IPS DF 4.7 (cell line): ENCODE measurements around the gene FXYD3.
A peak's percentile ranks its signal among the peaks of the same experiment; 100 is the strongest.

Source experiments
- DNase-seq: peaks from one replicate; pipeline ENCODE4 v3.0.0-alpha.2; 2013; ENCODE audit warnings: low spot score; ENCODE audit errors: extremely low read depth

FXYD3 gene, protein sequence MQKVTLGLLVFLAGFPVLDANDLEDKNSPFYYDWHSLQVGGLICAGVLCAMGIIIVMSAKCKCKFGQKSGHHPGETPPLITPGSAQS

GRCh38 chr19:35115177-35115951 lies at the start of gene FXYD3:
Gene FXYD3 (plus strand): TSS chr19:35115823. CDS start chr19:35119377, 3,554 bp downstream.
- DNase-seq, result no peak

DNA sequence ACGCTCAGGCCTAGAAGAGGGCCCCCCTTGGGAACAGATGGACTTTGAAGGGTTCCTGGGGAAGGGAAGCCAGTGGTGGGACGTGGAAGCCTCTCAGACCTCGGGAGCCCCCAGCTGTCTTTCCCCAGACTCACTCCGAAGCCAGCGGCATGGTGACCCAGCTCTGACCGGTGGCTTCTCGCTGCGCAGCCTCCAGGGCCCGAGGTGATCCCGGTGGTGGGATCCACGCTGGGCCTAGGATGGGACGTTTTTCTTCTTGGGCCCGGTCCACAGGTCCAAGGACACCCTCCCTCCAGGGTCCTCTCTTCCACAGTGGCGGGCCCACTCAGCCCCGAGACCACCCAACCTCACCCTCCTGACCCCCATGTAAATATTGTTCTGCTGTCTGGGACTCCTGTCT lies 49.5 kb upstream of the FXYD3 start:
- DNase-seq, result no peak

- peak; percentile 92 for DNase-seq
These were observed 48.7 kb upstream of the FXYD3 start for GRCh38 chr19:35066691-35067563.

DNA sequence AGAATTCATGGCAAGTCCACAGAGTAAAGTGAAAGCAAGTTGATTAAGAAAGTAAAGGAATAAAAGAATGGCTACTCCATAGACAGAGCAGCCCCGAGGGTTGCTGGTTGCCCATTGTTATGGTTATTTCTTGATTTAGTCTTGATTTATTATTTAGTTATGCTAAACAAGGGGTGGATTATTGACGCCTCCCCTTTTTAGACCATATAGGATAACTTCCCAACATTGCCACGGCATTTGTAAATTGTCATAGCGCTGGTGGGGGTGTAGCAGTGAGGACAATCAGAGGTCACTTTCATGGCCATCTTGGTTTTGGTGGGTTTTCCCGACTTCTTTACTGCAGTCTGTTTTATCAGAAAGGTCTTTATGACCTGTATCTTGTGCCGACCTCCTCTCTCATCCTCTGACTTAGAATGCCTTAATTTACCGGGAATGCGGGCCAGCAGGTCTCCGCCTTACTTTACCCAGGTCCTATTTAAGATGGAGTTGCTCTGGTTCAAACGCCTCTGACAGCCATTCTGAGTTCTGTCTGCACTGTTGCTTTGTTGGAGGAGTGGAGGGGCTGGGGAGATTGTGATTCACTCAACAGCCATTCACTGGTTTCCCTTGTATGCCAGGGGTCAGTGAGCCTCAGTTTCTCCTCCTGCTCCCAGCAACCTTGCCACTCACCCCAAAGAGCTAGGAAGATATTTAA lies 46.5 kb upstream of the FXYD3 start:
- DNase-seq, result no peak

GRCh38 chr19:35069696-35070095 lies 45.9 kb upstream of the FXYD3 start:
- no peak for DNase-seq

DNA sequence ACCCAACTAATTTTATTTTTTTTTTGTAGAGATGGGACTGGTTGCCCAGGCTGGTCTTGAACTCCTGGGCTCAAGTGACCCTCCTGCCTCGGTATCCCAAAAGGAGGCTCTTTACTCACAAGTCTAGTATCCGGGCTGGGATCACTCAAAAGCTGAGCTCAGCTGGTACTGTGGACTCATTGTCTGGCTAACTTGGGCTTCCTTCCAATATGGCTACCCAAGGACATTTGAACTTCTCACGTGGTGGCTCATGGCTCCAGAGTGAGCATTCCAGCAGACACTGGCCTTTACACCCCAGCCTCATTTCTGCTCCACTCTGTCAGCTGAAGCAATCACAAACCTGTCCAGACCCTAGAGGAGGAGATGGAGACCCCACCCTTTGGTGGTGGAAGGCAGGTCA lies 45.2 kb upstream of the FXYD3 start:
- DNase-seq, result no peak

- DNase-seq, result no peak
These were observed 42.1 kb upstream of the FXYD3 start for GRCh38 chr19:35073516-35073915.

- DNase-seq, result no peak
These were observed 41.7 kb upstream of the FXYD3 start for GRCh38 chr19:35073941-35074340.

- DNase-seq, result no peak
These were observed 41.0 kb upstream of the FXYD3 start for GRCh38 chr19:35074426-35075201.

- DNase-seq, result no peak
These were observed 40.2 kb upstream of the FXYD3 start for GRCh38 chr19:35075202-35076025.

DNA sequence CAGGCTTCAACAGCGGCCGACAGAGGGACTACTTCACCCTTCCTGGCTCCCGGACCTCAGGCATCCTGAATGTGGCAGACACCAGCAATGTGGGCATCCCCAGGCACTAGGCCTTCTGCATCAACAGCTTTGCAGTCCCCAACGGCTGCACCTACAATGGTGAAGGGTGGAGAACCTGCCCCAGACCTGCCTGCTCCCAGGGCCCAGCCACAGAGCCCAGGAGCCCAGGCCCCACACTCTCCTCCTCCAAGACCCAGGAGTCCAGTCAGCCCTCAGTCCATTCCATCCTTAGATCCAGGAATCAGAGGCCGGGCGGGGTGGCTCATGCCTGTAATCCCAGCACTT lies 39.6 kb upstream of the FXYD3 start:
- no peak for DNase-seq

- DNase-seq, result no peak
These were observed 39.0 kb upstream of the FXYD3 start for GRCh38 chr19:35076657-35077056.

GRCh38 chr19:35077411-35078223 lies 38.0 kb upstream of the FXYD3 start:
- no peak for DNase-seq

DNA sequence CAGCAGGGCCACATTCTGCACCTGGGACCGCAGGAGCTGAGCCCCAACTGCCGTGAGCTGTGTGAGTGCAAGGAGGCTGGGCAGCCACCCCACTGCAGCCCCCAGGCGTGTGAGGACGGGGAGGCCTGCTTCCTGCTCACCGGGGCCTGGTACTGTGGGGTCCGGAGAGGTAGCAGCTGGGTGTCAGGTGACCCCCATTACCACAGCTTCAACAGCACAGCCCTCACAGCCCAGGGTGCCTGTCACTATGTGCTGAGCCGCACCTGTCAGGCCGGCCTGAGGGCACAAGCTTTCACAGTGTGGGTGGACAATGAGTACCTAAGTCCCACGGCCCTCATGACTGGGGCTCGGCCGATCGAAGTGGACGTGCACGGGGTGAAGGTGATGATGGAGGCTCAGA lies 35.8 kb upstream of the FXYD3 start:
- no peak for DNase-seq

DNA sequence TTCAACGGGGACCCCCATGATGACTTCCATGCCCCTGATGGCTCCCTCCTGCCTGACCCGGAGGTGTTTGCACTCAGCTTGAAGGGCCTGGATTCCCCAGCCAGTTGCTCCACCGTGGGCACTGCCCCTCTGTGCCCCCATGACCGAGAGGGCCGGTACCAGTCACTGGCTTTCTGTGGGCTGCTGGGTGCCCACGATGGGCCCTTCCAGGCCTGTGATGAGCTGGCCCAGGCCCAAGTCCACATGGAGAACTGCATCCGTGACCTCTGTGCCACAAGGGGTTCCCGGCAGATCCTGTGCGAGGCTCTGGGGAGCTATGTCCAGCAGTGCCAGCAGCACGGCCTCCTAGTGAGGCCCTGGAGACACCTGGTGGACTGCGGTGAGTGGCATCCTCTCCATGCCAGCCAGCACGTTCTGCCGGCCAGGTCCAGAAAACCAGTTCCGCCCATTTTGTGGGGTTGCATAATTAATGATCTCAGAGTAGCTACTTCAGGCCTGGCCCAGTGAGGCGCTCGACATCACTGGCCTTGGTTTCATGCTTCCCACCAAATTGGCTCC lies 34.9 kb upstream of the FXYD3 start:
- no peak for DNase-seq

GRCh38 chr19:35081201-35081600 lies 34.4 kb upstream of the FXYD3 start:
- DNase-seq, result no peak

DNA sequence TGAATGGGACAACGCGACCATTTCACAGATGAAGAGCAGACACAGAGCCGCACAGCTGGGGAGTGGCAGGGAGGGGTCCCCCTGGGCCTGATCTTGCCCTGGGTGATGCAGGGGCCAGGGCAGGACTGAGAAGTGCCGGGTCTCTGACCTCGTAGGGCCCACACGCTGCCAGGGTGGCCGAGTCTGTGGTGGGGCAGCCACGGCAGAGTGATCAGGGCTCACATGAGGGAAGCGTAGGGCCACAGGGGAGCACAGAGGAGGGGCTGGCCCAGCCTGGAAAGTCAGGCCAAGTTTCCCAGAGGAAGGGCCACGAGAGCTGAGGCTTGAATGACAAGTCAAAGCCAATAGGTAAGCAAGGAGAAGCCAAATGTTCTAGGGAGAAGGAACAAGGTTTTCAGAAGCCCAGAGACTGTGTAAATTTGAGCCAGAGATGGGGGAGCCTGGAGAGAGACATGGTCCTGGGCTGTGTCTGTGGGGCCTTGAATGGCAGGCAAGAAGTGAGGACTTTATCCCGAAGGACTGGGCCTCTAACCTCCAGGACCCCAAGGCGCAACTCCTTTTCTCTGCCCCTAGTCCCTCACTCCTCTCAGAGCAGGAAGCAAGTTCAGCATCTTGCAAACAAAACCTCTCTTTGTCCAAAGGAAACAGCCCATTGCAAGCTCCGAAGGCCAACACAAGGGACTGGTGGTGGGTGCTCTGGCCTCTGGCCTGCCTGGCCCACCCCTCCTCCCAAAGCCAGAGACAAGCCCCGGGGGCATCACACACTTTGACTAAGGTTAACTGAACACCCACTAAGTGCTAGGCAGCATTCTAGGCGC lies 31.7 kb upstream of the FXYD3 start:
- DNase-seq, result no peak

DNA sequence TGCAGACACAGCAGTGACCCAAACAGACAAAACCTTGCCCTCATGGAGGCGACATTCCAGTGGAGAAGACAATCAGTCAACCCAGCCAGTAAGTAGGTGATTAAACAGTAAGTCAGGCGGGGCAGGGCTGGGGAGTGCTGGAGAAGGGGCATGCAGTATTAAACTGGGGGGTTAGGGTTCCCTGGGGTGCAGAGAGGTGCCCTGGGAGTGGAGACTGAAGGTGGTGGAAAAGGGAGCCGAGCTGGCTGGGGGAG lies 31.2 kb upstream of the FXYD3 start:
- DNase-seq, result no peak

DNA sequence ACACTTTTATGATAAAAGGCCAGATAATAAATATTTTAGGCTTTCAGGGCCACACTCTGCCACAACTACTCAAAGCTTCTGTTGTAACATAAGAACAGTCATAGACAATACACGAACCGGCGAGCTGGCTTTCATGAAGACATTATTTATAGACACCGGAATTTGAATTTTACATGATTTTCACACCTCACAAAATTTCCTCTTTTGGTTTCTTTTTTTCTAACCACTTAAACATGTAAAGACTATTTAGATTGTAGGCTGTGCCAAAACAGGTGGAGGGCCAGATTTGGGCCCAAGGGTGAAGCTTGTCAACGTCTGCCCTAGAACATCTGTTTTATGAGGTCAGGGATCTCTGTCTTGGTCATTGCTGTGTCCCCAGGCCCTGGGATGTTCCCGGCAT lies 29.7 kb upstream of the FXYD3 start:
- DNase-seq, result no peak
